Neutrophil (primary cell): ENCODE measurements around the gene ZFAND6.
"Not testable (repeated sequence)": the region's sequence is repeated elsewhere in the genome, so short reads cannot be mapped to it uniquely, and the experiment has no call there.

Experiments used
- H3K27ac ChIP-seq: fragments of 200-600 bp; sonication (generic); 2 replicates; pipeline ENCODE4 v1.5.1; 2016; ENCODE audit warnings: mild to moderate bottlenecking, moderate library complexity
- H3K27me3 ChIP-seq: fragments of 200-600 bp; sonication (generic); 2 replicates; pipeline ENCODE4 v1.6.0; 2016; ENCODE audit warnings: mild to moderate bottlenecking
- H3K36me3 ChIP-seq: fragments of 200-600 bp; sonication (generic); 2 replicates; pipeline ENCODE4 v1.5.1; 2017
- H3K4me1 ChIP-seq, 2 experiments: fragments of 200-600 bp in 1 of 2; sonication (generic) in 1 of 2; 1 replicate in 1 of 2; 2 replicates in 1 of 2; pipeline versions ENCODE4 v1.5.1 to v1.6.1; 2013 to 2016; ENCODE audit warnings: low read depth in 1 of 2, low read length in 1 of 2, mild to moderate bottlenecking in 1 of 2, moderate library complexity in 1 of 2; ENCODE audit not compliant: control insufficient read depth in 1 of 2, insufficient read depth in 1 of 2
- H3K4me3 ChIP-seq, 2 experiments: fragments of 200-600 bp in 1 of 2; sonication (generic) in 1 of 2; 1 replicate in 1 of 2; 2 replicates in 1 of 2; pipeline ENCODE4 v1.5.1; 2013 to 2016; ENCODE audit warnings: low read depth in 1 of 2, low read length in 1 of 2, mild to moderate bottlenecking in 1 of 2, moderate library complexity in 1 of 2
- H3K9me3 ChIP-seq: fragments of 200-600 bp; sonication (generic); 2 replicates; pipeline ENCODE4 v1.5.1; 2016
- CTCF ChIP-seq: fragments of 200-600 bp; sonication (generic); IDR thresholded peaks from 2 replicates; pipeline ENCODE4 v1.5.1; 2016; ENCODE audit warnings: antibody characterized with exemption

Gene ZFAND6

GRCh38 chr15:80015156-80015555 lies 44.3 kb upstream of the ZFAND6 start:
- H3K27me3 ChIP-seq, result no peaks in the 10 kb centered on the region
- TF ChIP-seq CTCF, result no peak
- no peaks in the 10 kb centered on the region for H3K36me3 ChIP-seq
- H3K4me3 ChIP-seq, result no peak overlapping the region
- no peak overlapping the region for H3K27ac ChIP-seq
- H3K4me1 ChIP-seq, result no peaks in the 10 kb centered on the region
- H3K9me3 ChIP-seq, result no peaks in the 10 kb centered on the region

- not testable (repeated sequence) for H3K36me3 ChIP-seq, H3K9me3 ChIP-seq, H3K4me1 ChIP-seq, H3K27ac ChIP-seq, H3K27me3 ChIP-seq, H3K4me3 ChIP-seq
Measured at GRCh38 chr15:80016506-80016905, 43.0 kb upstream of the ZFAND6 start.

GRCh38 chr15:80017139-80017538 lies 42.3 kb upstream of the ZFAND6 start:
- not testable (repeated sequence) for H3K4me1 ChIP-seq, H3K9me3 ChIP-seq, H3K27ac ChIP-seq, H3K27me3 ChIP-seq, H3K36me3 ChIP-seq, H3K4me3 ChIP-seq

GRCh38 chr15:80019168-80019745 lies 40.2 kb upstream of the ZFAND6 start:
- H3K4me1 ChIP-seq, result no peaks in the 10 kb centered on the region
- H3K27ac ChIP-seq, result no peak overlapping the region
- TF ChIP-seq CTCF, result no peak
- H3K36me3 ChIP-seq, result no peaks in the 10 kb centered on the region
- no peaks in the 10 kb centered on the region for H3K9me3 ChIP-seq
- H3K4me3 ChIP-seq, result no peak overlapping the region
- no peaks in the 10 kb centered on the region for H3K27me3 ChIP-seq

GRCh38 chr15:80020149-80020548 lies 39.3 kb upstream of the ZFAND6 start:
- not testable (repeated sequence) for H3K4me1 ChIP-seq, H3K36me3 ChIP-seq, H3K4me3 ChIP-seq, H3K27ac ChIP-seq, H3K9me3 ChIP-seq, H3K27me3 ChIP-seq

GRCh38 chr15:80020731-80021130 lies 38.7 kb upstream of the ZFAND6 start:
- TF ChIP-seq CTCF, result no peak
- Histone ChIP-seq H3K27ac (no peak overlapping the region), H3K27me3 (no peaks in the 10 kb centered on the region)

GRCh38 chr15:80026310-80026709 lies 33.2 kb upstream of the ZFAND6 start:
- Histone ChIP-seq H3K36me3 (no peaks in the 10 kb centered on the region), H3K27me3 (no peaks in the 10 kb centered on the region), H3K27ac (no peak overlapping the region), H3K4me3 (no peak overlapping the region), H3K9me3 (no peaks in the 10 kb centered on the region), H3K4me1 (no peaks in the 10 kb centered on the region)
- no peak for TF ChIP-seq CTCF

More at GRCh38 chr15:80020731-80021130, 38.7 kb upstream of the ZFAND6 start:
- no peak overlapping the region for H3K4me3 ChIP-seq
- no peaks in the 10 kb centered on the region for H3K36me3 ChIP-seq
- H3K9me3 ChIP-seq, result no peaks in the 10 kb centered on the region
- H3K4me1 ChIP-seq, result no peaks in the 10 kb centered on the region
